Activated T-helper 1 cell treated with anti-CD3 and anti-CD28 coated beads, Interleukin-12 subunit alpha, Interleukin-12 subunit beta, Interleukin-2, Interleukin-4 antibody, amounts not matched to agents 30 ng/mL and 10 ng/mL and 1 ng/mL, durations not matched to agents 14 hours and 24 hours and 36 hours (primary cell): ENCODE measurements around the gene CLIC4. TPM values are rescaled to one million over a fixed set of nuclear protein-coding genes. Genes with fewer than 3 reads are reported as not detected.

Experiments
- total RNA-seq: library from RNA; stranded (reverse); gene quantifications from 2 replicates; pipeline ENCODE4 v1.2.3, GENCODE V29; 2022

The CLIC4 gene
- total RNA-seq, 1 donor from 2014 or later: 16.8 TPM

Other genes starting within 250 kb of the CLIC4 start
- 26.5 and 26.8 TPM in 2 replicates for gene RCAN3, start 242.6 kb upstream of the CLIC4 start, total RNA-seq
- not detected in 2 replicates for gene NCMAP, start 189.4 kb upstream of the CLIC4 start, total RNA-seq
- gene SRRM1, start 102.1 kb upstream of the CLIC4 start, total RNA-seq: 218 and 242 TPM in 2 replicates
- gene RUNX3, start 184.8 kb downstream of the CLIC4 start, total RNA-seq: 133 and 140 TPM in 2 replicates